Keratinocyte (primary cell): ENCODE measurements around the gene OR1F1. TPM values are rescaled to one million over a fixed set of nuclear protein-coding genes. Genes with fewer than 3 reads are reported as not detected.

Experiments
- DNase-seq: peaks from one replicate; pipeline ENCODE4 v3.0.0-alpha.2; 2011; ENCODE audit warnings: low read depth, missing footprints, low spot score
- FAIRE-seq: peaks from 2 replicates; lab custom pipeline; 2011; peaks lifted over from hg19 to GRCh38; lab: Jason Lieb, UNC
- H2AFZ ChIP-seq: 2 replicates; pipeline ENCODE4 v1.6.0; 2012; ENCODE audit warnings: low read length, control low read depth, inconsistent platforms; ENCODE audit not compliant: control insufficient read depth
- H3K27ac ChIP-seq: 2 replicates; pipeline ENCODE4 v1.5.1; 2011; ENCODE audit warnings: low read length; ENCODE audit not compliant: control insufficient read depth, insufficient read depth
- H3K27me3 ChIP-seq: 3 replicates; pipeline ENCODE4 v1.6.0; 2011; ENCODE audit warnings: low read length; ENCODE audit not compliant: control insufficient read depth, insufficient read depth; ENCODE audit errors: extremely low read depth
- H3K36me3 ChIP-seq, 2 experiments: 2 replicates in 1 of 2; 3 replicates in 1 of 2; pipeline ENCODE4 v1.5.1; 2011; ENCODE audit warnings: low read length in 2 of 2, mild to moderate bottlenecking in 1 of 2; ENCODE audit not compliant: control insufficient read depth in 2 of 2, insufficient read depth in 2 of 2; ENCODE audit errors: extremely low read depth in 1 of 2
- H3K4me1 ChIP-seq: 3 replicates; pipeline ENCODE4 v1.5.1; 2011; ENCODE audit warnings: low read length; ENCODE audit not compliant: control insufficient read depth, insufficient read depth; ENCODE audit errors: extremely low read depth
- H3K4me2 ChIP-seq: 3 replicates; pipeline ENCODE4 v1.6.0; 2011; ENCODE audit warnings: low read depth, low read length; ENCODE audit not compliant: control insufficient read depth, insufficient read depth; ENCODE audit errors: extremely low read depth
- H3K4me3 ChIP-seq, 3 experiments: fragments of 200-600 bp in 1 of 3; sonication (generic) in 1 of 3; 2 replicates in 2 of 3; 3 replicates in 1 of 3; pipeline ENCODE4 v1.5.1; 2011 to 2016; ENCODE audit warnings: low read length in 3 of 3, mild to moderate bottlenecking in 3 of 3, control low read depth in 2 of 3, inconsistent platforms in 1 of 3, low read depth in 1 of 3, mixed read lengths in 1 of 3, mixed run types in 1 of 3, moderate library complexity in 1 of 3; ENCODE audit not compliant: control insufficient read depth in 2 of 3, insufficient read depth in 2 of 3; ENCODE audit errors: extremely low read depth in 1 of 3
- H3K79me2 ChIP-seq: 2 replicates; pipeline ENCODE4 v1.6.0; 2012; ENCODE audit warnings: low read length; ENCODE audit not compliant: control insufficient read depth, insufficient read depth
- H3K9ac ChIP-seq: 3 replicates; pipeline ENCODE4 v1.6.0; 2011; ENCODE audit warnings: low read length; ENCODE audit not compliant: control insufficient read depth, insufficient read depth; ENCODE audit errors: extremely low read depth
- H3K9me1 ChIP-seq: 3 replicates; pipeline ENCODE4 v1.6.0; 2011; ENCODE audit warnings: low read length; ENCODE audit not compliant: control insufficient read depth, insufficient read depth; ENCODE audit errors: extremely low read depth
- H3K9me3 ChIP-seq: 2 replicates; pipeline ENCODE4 v1.5.1; 2012; ENCODE audit warnings: low read depth, low read length; ENCODE audit not compliant: control insufficient read depth
- H4K20me1 ChIP-seq: 3 replicates; pipeline ENCODE4 v1.6.0; 2011; ENCODE audit warnings: low read length; ENCODE audit not compliant: control insufficient read depth, insufficient read depth; ENCODE audit errors: extremely low read depth
- CTCF ChIP-seq, 3 experiments: IDR thresholded peaks in 1 of 3; conservative IDR thresholded peaks in 1 of 3; optimal IDR thresholded peaks in 1 of 3; 2 replicates in 2 of 3; 3 replicates in 1 of 3; pipeline versions ENCODE3 to v1.5.1; 2011; ENCODE audit warnings: low read length in 3 of 3, mild to moderate bottlenecking in 3 of 3, moderate library complexity in 2 of 3, control low read depth in 1 of 3, inconsistent platforms in 1 of 3; ENCODE audit not compliant: insufficient read depth in 2 of 3; ENCODE audit errors: extremely low read depth in 1 of 3
- EZH2 ChIP-seq: IDR thresholded peaks from one replicate; pipeline ENCODE4 v1.6.1; 2012; ENCODE audit warnings: inconsistent platforms, mild to moderate bottlenecking, low read length, moderate library complexity
- dilution Hi-C: fragments of 300-500 bp; cut with MboI; formaldehyde crosslinking; loops from one replicate; pipeline ENCODE4 v1.7.0; 2020; ENCODE audit warnings: low sequenced_read_pairs; ENCODE audit not compliant: extremely low pct_ligation_motif_present
- polyA plus RNA-seq, 5 experiments: library from polyadenylated mRNA; depleted of rRNA in 3 of 5; stranded (reverse) in 3 of 5; stranded (forward) in 1 of 5; unstranded in 1 of 5; fragments of >200 nt; gene quantifications; 1 replicate in 1 of 5; 2 replicates in 3 of 5; 3 replicates in 1 of 5; pipeline versions ENCODE4 v1.2.1 to v1.2.3, GENCODE V29; 2011 to 2012; ENCODE audit warnings: missing spikeins in 2 of 5, low read depth in 1 of 5, low replicate concordance in 1 of 5

Gene OR1F1
- polyA plus RNA-seq, 1 donor (not counting 4 experiments of a cell fraction or from before 2014, with no cell fraction given): 0.51 TPM

DNA sequence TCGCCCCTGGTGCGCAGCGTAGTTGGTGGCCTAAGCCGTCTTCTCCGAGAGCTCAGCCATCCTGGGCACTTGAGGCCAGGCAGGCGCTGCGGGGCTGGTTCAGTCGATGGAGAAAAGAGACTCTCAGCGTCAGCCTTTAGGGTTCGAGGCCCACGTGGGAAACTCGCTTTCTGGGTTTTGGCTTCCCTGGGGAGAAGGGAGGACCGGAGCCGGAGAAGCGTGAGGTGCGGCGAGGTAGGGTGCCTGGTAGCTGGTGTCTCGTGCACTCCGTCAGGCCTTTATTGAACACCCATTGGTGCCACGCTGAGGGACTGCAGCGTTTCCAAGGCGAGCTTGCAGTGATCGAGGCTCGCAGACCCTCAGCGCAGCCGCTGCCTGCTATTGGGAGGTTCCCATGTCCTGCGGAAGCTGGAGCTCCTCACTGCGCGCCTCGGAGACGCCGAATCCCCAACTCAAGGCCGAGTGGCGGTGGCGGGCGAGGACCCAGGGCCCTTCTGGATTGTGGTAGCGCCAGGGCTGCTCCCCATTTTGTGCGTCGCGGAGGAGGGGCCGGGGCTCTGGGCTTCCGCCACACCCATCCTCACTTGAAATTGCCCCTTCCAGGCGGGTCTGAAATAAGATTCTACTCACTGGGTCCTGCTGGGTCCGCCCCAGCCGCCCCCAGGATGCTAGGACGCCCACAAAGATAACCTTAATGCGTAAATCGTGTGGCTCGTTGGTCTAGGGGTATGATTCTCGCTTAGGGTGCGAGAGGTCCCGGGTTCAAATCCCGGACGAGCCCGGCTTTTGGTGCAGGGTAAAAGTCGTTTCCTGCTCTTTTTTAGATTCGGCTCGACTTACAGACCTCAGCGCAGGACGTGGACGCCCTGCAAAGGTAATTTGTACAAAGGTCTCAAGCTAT, 1.2 kb downstream of the OR1F1 start:
- peak; percentile 20 for FAIRE-seq
- peak overlapping the region; percentile 68 for H3K9ac ChIP-seq

GRCh38 chr16:3189869-3190268, 1.9 kb downstream of the OR1F1 start:
- dilution Hi-C loops: no loop called here
- no peak overlapping the region for H3K27ac ChIP-seq
- no peak for TF ChIP-seq CTCF (optimal IDR thresholded peaks at IDR 0.05 in 1 of 3, IDR thresholded peaks at IDR 0.05 in 1 of 3, conservative IDR thresholded peaks at IDR 0.05 in 1 of 3; ENCODE audit: extremely low read depth in 1 of 3, insufficient read depth in 2 of 3, low read length in 3 of 3)
- TF ChIP-seq EZH2: no peak
- no peaks in the 10 kb centered on the region for H3K9me1 ChIP-seq
- H3K36me3 ChIP-seq: no peaks in the 10 kb centered on the region
- H3K4me2 ChIP-seq: peak overlapping the region; percentile 90
- H3K79me2 ChIP-seq: no peaks in the 10 kb centered on the region
- no peaks in the 10 kb centered on the region for H3K27me3 ChIP-seq
- peak overlapping the region; percentile 10 for H2AFZ ChIP-seq
- H3K4me1 ChIP-seq: peaks cover 17% of the 10 kb centered on the region
- H3K9ac ChIP-seq: no peak overlapping the region
- DNase-seq (no peak), FAIRE-seq (no peak)
- no peaks in the 10 kb centered on the region for H3K9me3 ChIP-seq
- no peaks in the 10 kb centered on the region for H4K20me1 ChIP-seq
- peak overlapping the region in 2 of 3 experiments; percentile 42 to 85 for H3K4me3 ChIP-seq

More for the DNA sequence above, 1.2 kb downstream of the OR1F1 start:
- Histone ChIP-seq H3K4me3 (peak overlapping the region; percentile 51 to 85 (median 84)), H3K9me3 (no peaks in the 10 kb centered on the region), H3K27me3 (no peaks in the 10 kb centered on the region), H2AFZ (peak overlapping the region; percentile 99), H3K4me1 (peaks cover 17% of the 10 kb centered on the region), H3K27ac (peak overlapping the region; percentile 70), H3K9me1 (no peaks in the 10 kb centered on the region), H3K4me2 (peak overlapping the region; percentile 90), H4K20me1 (no peaks in the 10 kb centered on the region), H3K79me2 (no peaks in the 10 kb centered on the region), H3K36me3 (no peaks in the 10 kb centered on the region)
- no peak for DNase-seq
- dilution Hi-C loops: no loop called here
- TF ChIP-seq EZH2 (no peak), CTCF (optimal IDR thresholded peaks at IDR 0.05 in 1 of 3, IDR thresholded peaks at IDR 0.05 in 1 of 3, conservative IDR thresholded peaks at IDR 0.05 in 1 of 3; ENCODE audit: extremely low read depth in 1 of 3, insufficient read depth in 2 of 3, low read length in 3 of 3) (no peak)
